GM18508 (cell line): ENCODE data around the gene UQCR11.
A peak's percentile ranks its signal among the peaks of the same experiment; 100 is the strongest.
"Not testable (repeated sequence)": the region's sequence is repeated elsewhere in the genome, so short reads cannot be mapped to it uniquely, and the experiment has no call there.

ENCODE experiments used
- ATAC-seq: cut with Tn5 transposase; IDR thresholded peaks from one replicate; pipeline ENCODE4 v1.9.1; 2021; ENCODE audit warnings: moderate number of reproducible peaks; ENCODE audit not compliant: insufficient read depth, unreplicated experiment

Gene UQCR11

GRCh38 chr19:1605236-1606137, at the start of gene UQCR11:
TSS of gene UQCR11 (minus strand) at chr19:1605462. CDS start at chr19:1605409, 53 bp downstream.
- no peak for ATAC-seq

DNA sequence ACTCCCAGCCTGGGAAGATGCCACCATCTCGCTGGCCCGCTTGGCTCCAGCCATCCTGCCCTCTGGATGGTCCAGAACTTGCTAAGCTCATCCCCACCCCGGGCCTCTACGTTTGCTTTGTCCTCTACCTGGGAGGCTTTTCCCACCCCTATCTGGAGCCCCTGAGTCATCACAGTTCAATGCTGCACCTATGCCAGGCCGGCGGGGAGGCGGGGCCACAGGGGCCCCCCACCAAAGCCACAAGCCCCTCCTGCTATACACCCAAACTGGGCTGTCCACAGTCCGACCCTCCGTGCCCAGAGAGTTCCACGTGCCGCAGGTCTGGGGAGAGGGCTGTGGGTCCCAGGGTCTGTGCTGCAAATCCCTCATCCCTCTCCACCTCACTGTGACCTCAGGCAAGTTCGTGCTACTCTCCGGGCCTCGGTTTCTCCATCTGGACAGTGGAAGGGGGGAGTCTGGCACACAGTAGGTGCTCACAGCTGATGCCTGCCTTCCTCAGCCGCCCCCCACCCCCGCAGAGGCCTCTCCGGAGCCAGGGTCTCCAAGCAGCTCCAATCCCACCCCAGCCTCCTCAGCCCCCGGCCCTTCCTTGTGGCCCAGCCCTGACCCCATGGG, 49.0 kb upstream of the UQCR11 start:
- no peak for ATAC-seq

DNA sequence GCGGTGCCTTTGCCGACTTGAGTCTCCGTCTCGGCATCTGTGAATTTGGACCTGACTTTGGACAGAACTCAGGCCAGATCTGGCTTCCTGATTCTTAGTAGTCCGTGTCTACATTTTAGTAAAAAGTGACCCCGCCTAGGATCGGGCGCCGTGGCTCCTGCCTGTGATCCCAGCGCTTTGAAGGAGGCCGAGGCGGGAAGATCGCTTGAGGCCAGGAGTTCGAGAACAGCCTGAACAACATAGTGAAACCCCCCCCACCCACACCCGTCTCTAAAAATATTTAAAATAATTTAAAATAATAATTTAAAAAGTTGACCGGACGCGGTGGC, 48.0 kb upstream of the UQCR11 start:
- no peak for ATAC-seq

DNA sequence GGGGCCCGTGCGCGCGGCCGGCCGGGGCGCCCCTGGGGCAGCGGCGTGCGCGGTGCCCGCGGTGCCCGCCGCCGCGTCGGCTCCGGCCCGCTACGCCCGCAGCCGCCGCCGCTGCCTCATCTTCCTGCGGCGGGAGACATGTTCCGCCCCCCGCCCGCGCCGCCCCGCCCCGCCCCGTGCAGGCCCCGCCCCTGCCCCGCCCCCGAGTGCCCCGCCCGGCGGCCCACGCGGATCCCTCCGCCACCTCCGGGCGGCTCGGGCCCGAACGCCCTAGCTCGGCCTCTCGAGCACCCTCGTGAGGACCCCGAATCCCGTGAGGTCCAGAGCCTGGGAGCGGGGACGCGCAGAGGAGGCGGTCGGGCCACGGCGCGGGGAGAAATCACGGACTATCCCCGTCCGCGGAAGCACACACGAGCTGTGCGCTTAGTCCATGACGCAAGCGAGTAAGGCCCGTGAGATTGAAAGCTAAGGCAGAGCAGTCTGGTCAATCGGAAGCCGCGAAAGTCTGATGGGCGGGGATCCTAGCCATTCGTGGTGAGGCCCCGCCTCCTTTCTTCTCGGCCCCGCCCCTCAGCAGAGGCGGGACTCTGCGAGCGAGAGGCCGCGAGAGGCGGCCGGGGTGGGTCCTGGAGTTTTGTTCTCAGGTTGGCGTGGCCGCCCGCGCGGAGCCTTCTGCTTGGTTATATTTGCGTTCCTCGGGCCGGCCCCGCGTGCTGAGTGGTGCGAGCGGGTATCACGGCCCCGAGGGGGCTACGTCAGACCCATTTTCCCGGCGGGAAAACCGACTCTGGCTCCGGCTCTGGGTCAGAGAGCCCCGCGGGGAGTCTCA, 47.4 kb upstream of the UQCR11 start, which contains the start of gene TCF3:
Gene TCF3 (minus strand): TSS at position 145 of the 829 bp plus-strand sequence. CDS start 2,367 bp downstream, outside the sequence.
- peak; percentile 49 for ATAC-seq

- no peak for ATAC-seq
Observed at GRCh38 chr19:1651568-1652291, 46.5 kb upstream of the UQCR11 start.

- ATAC-seq: no peak
Observed at GRCh38 chr19:1650650-1651567, 45.6 kb upstream of the UQCR11 start.

DNA sequence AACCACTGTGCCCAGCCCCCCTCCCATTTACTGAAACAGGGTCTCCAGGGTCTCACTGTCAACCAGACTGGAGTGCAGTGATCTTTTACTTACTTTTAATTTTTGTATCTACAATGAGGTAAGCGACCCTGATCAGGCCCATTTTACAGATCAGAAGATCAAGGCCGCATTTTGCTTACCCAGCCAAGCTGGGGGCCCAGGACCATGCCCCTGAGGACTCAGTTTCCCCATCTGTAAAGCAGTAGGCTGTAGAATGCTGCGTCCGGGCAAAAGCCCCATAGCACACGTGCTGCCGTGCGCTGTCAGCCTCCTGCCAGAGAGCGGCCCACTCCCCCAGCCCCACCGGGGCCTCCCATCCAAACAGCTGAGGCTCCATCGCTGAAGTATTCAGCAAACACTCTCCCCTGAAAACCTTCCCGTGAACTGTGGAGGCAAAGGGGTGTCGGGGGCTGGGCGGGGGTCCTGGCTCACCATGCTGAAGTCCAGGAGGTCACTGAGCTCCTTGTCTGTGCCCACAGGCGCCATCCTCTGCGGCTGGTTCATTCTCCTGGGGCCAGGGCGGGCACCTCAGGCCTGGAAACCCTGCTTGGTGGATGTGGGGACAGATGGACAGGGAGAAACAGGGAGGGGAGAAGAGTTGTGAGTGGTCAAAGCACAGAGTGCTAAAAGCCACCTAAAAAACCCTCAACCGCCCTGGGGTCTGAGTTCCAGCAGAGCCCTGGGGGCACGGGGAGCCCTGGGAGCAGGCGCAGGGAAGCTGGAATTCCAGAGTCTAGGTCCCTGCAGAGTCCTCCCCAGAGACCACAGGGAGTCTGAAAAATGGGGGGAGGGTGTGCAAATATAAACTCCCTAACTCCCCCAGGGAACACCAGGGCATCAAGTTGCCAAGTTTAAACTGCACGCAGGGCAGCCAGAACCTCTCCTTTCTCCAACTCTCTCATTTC, 44.7 kb upstream of the UQCR11 start:
- no peak for ATAC-seq

DNA sequence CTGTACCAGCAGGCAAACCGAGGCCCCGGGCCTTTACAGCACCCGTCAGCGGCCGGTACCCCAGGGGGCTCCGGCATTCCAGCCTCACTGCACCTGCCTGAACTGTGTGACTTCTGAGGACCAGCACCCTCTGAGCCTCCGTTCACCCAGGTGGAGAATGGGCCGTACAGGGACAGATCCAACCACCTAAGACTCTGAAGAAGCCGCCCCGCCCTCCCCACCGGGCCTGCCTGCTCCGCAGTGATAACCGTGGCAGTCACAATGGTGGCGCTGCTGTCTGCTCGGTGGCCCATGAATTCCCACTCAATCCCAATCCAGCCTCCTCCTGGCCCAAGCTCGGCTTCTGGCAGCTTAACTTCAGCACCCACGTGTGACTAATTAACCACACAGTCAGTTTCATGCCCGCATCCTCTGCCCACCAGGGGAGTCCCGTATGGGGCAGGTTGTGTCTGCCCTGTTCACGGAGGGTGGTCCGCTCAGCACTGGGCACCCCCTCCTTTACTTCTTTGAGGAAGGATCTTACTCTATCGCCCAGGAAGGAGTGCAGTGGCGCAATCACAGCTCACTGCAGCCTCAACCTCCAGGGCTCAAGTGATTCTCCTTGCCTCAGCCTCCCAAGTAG, 43.8 kb upstream of the UQCR11 start:
- peak; percentile 7 for ATAC-seq

DNA sequence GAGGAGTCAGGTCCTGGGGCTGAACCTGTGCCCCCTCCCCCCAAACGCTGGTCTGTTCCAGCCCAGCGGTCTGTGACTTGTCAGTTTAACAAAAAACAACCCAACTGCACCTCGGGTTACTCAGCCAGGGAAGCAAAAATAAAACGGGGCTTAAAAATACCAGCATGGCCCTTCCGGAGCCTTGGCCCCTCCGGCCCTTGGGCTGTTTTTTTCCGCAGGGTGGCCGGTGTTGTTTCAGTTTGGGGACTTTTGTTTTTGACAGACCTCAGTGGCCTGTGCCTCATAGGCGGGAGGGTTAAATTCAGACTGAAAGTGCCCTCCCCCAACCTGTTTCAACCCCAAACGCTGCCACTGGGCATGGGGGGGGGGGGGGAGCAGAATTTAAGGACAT, 43.2 kb upstream of the UQCR11 start:
- peak; percentile 26 for ATAC-seq

DNA sequence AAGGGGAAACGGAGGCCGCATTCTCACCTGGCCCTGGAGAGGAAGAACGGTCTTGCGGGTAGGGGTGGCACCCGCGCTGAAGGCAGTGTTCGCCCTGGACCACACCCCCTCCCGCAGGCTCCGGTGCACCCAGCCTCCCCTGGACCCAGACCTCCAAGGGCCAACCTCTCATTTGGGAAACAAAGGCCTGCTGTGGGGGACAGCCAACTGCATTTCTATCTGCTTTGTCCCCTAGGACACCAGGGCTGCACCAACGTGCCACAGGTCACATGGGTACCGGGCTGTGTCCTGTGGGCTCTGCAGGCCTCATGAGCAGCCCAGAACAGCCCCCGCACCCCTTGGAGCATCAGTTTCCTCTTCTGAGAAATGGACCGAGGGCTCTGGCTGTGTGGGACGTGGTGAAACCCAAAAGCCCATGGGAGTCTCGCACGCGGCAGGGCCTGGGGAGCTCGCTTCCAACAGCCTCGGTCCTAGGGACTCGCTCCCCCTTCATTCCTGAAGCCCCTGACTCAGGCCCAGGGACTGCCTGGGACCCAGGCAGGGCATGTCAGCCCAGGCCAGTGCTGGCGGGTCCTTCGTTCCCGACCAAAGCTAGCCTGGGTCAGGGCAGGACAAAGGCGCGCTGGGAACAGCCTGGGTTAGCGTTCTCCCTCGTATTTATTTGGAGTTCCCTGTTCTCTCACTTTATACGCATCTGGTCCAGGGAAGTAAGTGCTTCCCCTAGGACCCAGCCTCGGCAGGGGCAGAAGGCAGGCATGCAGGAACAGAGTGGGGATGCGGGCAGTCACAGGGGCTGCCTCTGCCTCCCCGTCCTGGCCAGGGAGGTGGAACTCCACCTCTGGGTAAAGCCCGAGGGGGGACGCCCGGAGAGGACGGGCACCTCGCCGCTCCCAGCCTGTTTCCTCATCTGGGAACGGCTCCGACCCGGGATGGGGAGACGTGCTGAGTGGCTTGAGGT, 42.5 kb upstream of the UQCR11 start:
- no peak for ATAC-seq

DNA sequence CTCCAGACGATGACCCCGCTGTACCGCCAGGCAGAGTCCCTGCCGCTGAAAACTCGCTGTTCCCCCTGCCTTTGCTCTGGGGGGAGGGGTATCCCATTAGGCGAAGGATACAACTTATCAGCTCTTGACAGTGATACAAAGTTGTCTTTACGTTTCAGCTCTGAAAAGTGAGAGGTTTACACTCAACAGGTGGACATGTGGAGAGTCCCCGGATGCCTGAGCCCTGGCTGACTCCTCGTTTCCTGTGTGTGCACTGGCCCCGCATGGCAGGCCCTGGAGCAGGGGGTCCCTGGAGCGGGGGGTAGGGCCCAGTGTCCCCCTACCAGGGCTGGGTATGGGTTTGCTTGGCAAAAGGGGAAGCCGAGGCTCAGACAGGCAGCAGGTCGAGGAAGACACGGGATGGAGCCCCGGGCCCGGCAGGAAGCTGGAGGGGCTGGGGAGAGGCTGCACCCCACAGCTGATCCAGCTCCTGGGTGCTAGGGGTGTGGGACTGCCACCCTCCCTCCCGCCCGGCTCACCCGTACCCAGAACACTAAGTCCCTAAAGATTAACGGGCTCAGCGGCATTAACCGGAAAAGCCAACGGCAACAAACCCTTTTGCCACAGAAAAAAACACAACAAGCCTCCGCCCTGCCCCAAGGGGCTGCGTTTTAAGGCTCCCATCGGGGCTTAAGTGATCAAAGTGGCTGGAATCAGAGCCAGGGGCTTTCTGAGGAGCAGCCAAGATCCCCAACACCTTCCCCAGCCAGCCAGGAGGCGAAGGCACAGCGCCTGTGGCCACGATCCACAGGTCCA, 41.6 kb upstream of the UQCR11 start:
- no peak for ATAC-seq

DNA sequence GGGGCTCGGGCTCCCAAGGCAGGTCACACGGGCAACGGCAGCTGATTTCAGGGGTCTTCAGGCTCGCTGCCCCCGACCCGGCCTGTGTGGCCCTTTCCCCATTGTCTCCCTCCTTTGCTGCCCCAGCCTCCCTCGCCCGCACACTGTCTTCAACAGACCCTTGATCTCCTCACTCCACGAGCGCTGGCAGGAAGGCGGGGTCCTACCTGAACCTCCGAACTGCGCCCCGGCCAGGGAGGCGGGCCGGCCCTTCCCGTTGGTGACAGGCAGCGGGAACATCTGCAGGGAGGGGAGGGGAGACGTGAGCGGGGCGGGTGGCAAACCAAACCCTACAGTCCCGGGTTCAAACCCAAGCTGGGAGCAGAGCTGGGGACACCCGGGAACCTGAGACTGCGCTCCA, 40.9 kb upstream of the UQCR11 start:
- ATAC-seq: no peak

GRCh38 chr19:1645299-1645698, 40.0 kb upstream of the UQCR11 start:
- no peak for ATAC-seq

GRCh38 chr19:1644070-1644469, 38.8 kb upstream of the UQCR11 start:
- ATAC-seq: no peak

DNA sequence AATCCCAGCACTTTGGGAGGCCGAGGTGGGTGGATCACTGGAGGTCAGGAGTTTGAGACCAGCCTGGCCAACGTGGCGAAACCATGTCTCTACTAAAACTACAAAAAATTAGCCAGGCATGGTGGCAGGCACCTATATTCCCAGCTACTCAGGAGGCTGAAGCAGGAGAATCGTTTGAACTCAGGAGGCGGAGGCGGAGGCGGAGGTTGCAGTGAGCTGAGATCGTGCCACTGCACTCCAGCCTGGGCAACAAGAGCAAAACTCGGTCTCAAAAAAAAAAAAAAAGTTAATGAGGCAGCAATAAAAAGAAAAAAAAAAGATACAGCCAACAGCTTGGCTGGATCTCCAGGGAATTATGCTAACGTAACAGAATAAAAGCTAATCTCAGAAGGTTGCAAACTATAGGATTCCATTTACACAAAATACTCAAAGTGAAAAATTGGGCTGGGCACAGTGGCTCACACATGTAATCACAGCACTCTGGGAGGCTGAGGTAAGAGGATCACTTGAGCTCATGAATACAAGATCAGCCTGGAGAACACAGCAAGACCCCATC, 35.7 kb upstream of the UQCR11 start:
- not testable (repeated sequence) for ATAC-seq
